HL-60/S4 (cell line): ENCODE measurements around the gene UFD1.

Source experiments
- in situ Hi-C: fragments of 300-500 bp; cut with MboI; formaldehyde crosslinking; loops from 2 replicates; pipeline ENCODE4 v1.14.3; 2022; ENCODE audit warnings: low sequenced_read_pairs

The UFD1 gene

GRCh38 chr22:19434401-19434800, 44.6 kb downstream of the UFD1 start:
- in situ Hi-C loops: no loop called here

GRCh38 chr22:19432133-19432851, 46.7 kb downstream of the UFD1 start, which contains the start of gene MRPL40:
MRPL40 (plus strand) TSS chr22:19432545; CDS start chr22:19432555, 10 bp downstream.
- in situ Hi-C loops: no loop called here

- in situ Hi-C loops: no loop called here
Observed at GRCh38 chr22:19431649-19432132, 47.3 kb downstream of the UFD1 start, which contains the start of gene HIRA. HIRA (minus strand) TSS chr22:19431733; CDS start chr22:19431476, 257 bp downstream.

- in situ Hi-C loops: no loop called here
Observed at GRCh38 chr22:19430890-19431541, 48.0 kb downstream of the UFD1 start.

DNA sequence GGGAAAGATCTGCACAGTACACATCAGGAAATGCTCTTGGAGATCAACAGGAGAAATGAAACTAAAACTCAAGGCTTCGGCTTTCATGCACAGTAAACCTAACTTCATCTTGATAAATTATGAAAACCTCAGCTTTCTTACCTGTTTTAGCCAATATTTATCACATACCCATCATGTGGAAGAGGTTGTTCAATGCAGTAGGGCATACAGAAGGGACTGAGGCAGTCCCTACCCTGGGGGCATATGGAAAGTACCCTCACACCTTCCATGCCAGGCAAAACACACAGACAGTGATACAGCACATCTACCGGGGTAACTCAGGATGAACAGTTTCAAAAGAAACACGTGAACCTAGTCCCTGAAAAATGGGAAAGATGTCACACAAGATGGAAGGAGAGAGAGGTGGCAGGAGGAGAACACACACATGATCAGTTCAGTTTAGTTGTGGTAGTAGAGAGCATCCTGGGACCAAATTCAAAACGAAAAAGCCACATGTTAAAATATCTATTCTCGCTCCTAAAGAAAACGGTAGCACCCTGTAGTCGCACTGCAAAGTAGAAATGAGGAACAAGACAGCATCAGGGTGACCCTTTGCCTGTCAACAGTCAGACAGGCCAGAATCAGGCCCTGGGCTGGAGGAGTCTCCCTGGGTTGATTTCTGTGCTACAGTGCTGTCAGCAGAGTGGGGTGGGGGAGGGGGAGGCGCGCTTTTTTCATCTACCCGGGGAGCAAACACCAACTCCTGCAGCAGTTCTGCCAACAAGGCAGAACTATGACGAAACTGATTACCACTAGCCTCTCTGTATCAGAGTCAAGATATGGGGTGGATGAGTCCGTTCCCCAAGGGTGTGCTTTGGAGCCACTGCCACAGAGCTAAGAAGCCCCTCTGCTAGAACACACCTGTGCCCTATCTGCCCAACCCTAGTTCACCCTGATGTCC, 48.8 kb downstream of the UFD1 start:
- in situ Hi-C loops: no loop called here

GRCh38 chr22:19424186-19424500, 54.9 kb downstream of the UFD1 start:
- in situ Hi-C loops: no loop called here

DNA sequence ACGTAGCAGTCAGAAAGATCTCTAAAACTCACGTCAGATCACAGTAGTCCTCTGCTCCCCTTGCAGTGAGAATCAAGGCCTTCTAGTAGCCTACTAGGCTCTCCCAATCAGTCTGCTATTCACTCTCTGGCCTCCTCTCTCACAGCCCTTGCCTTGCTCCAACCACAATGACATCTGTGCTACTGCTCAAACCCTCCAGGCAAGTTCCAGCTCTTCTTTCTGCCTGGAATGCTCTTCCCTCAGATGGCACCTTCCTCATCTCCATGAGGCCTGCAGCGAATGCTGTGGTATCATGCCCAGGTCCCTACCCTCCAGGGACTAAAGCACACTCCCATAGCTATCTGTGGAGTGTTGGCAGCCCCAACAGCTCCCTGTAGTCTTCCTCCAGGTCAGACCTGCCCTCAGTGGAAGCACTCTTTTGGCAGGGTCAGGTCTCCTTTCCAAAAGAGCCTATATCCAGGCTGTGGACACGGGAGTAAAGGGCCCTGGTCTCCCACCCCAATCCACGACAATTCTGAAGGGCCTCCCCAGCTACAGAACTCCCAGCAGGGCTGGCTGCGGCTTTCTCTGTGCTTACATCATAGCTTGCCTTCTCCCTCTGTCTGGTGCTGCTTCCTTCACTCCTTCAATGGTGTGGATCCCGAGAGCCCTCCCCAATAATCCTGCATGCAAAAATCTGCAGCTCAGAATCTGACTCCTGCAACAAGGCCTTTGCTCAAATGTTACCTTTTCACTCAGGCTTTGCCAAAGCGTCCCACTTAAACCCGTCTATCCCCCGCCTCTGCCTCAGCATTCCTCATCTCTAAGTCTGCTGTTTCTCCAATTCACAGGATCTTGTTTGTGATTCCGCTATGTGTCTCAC, 56.3 kb downstream of the UFD1 start:
- in situ Hi-C loops: no loop called here

- in situ Hi-C loops: no loop called here
Observed at GRCh38 chr22:19420321-19420720, 58.7 kb downstream of the UFD1 start.

- in situ Hi-C loops: no loop called here
Observed at GRCh38 chr22:19419464-19420178, 59.4 kb downstream of the UFD1 start.

DNA sequence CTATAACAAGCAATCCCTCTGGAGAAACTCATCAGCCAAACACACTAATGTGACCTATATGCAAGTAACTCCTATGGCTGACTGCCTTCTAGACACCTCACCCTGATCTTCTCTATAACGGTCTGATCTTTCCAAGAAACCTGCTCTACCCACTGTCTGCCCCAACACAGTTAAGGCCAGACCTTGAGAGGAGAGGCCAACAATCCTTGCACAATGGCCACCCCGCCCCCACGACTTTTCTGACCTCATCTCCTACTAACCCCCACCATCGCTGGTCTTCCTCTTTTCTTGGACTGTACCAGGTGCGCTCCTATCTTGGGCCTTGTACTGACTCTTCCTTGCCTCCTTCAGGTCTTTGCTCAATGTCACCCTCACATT, 59.9 kb downstream of the UFD1 start:
- in situ Hi-C loops: no loop called here

- in situ Hi-C loops: no loop called here
Observed at GRCh38 chr22:19412923-19413322, 66.1 kb downstream of the UFD1 start.

DNA sequence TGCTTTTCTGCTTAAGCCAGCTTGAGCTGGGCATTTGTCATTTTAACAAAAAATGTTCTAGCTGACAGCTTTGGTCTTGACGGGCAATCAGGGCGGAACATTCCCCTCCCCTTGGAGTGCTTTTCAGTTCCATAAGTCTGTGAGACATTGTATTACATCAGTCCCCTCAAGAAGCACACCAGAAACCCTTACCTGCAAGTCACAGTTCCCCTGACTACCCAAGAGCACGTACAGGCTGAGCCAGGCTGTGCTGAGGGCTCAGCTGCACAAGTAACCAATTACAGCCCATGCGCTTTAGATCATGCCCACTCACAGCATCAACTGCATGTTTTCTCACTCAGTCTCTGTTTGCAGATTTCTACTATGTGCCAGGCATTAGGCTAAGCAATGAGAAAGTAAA, 66.5 kb downstream of the UFD1 start:
- in situ Hi-C loops: no loop called here

GRCh38 chr22:19411690-19412045, 67.3 kb downstream of the UFD1 start:
- in situ Hi-C loops: no loop called here

- in situ Hi-C loops: no loop called here
Observed at GRCh38 chr22:19410941-19411689, 67.9 kb downstream of the UFD1 start.

GRCh38 chr22:19407649-19408606, 71.1 kb downstream of the UFD1 start:
- in situ Hi-C loops: no loop called here

DNA sequence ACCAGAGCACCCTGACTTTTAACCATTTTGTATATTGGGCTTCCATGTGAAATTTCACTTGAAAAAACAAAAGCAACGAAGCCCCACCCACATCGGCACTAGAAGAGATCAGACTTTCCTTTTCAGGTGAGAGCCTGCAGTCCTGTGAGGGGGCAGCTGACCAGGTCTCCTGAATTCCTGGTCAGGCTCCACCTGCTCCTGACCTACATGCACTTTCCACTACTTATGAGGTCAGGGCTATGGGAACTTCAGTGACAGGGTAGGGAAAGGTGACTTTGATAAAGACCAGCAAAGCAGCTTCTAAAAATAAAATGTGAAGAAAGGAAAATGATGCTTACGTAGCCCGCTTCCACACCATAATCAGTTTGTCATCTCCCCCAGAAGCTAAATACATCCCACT, 72.1 kb downstream of the UFD1 start:
- in situ Hi-C loops: no loop called here

- in situ Hi-C loops: no loop called here
Observed at GRCh38 chr22:19406281-19406811, 72.6 kb downstream of the UFD1 start.

GRCh38 chr22:19405652-19406051, 73.3 kb downstream of the UFD1 start:
- in situ Hi-C loops: no loop called here
